ENCODE measurements around the gene USHBP1.
A peak's percentile ranks its signal among the peaks of the same experiment; 100 is the strongest.

The USHBP1 gene

DNA sequence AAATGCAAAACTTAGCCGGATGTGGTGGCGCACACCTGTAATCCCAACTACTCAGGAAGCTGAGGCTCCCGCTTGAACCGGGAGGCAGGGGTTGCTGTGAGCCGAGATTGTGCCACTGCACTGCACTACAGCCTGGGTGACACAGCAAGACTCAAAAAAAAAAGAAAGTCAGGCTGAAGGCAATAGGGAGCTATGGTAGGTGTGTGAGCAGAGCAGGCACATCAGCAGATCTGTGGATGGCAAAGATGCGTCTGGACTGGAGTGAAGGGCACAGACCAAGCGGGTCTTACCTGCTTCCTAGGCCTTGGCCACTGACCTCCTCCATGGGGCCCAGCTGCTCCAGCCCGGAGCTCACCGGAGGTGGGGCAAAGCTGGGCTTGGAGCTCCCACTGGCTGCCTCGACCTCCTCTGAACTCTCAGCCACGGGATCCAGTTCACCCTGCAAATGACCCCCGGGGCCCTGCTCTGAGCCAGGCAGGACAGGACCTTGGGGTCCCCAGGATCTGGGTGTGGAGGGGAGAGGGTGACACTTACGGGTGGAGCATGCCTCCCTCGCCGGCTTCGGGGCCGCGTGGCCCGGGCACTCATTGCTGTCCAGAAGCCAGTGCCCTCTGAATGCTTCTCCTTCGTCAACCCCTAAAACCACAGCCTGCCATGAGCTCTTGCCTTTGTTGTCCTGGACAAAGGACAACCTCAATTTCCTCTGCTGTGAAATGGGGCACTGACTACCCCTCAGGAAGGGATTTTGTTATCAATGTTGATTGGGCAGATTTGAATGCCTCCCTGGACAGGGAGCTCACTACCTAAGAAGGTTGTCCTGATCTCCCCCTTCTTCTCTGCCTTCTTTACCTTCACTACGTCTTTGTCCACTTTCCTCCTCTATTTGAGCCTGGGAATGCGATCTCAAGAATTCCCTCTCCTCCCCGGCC lies 569 bp downstream of the USHBP1 start:
- DNase-seq (ENCODE audit: low read depth) = no peak

- no peak for DNase-seq (ENCODE audit: low read depth)
Measured at GRCh38 chr19:17262557-17262956, 2.0 kb downstream of the USHBP1 start.

DNA sequence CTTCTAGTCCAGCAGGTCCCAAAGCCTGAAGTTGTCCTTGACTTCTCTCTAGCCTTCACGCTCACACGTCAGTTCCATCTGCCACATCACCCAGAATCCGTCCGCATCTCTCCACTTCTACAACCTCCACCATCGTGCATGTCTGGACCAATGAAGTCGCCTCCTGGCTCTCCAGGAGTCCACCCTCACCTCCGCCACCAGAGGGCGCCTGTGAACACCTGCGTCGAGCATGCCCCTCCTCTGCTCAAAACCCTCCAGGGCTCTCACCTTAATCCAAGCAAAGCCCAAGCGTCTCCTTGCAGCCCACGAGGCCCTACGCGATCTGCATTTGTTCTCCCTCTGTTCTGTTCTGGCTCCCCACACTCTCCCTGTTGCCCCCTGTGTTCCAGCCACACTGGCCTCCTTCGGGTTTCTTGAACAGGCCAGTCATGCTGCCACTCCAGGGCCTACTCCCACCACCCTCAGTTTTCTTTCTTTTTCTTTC lies 3.7 kb downstream of the USHBP1 start:
- DNase-seq (ENCODE audit: low read depth) = peak; percentile 38

DNA sequence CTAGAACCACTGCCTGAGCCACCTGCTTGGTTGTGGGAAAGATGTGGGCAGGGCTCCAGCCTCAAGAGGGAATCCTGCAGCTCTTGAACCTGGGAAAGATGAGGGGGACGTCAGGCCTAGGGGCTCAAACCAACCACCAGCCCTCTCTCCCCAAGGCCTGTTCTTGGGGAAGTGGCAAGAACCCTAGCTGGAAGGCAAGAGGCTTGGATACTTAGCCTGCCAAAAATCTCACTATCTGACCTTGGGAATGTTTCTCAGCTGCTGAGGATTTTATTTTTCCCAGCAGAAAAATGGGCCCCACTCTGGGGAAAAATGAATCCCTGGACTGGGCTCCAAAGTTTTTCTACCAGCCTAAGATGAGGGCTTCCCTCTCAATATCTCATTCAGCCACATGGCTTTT lies 4.6 kb downstream of the USHBP1 start:
- no peak for DNase-seq (ENCODE audit: low read depth)

GRCh38 chr19:17259118-17259780 lies 5.3 kb downstream of the USHBP1 start:
- no peak for DNase-seq (ENCODE audit: low read depth)

- DNase-seq (ENCODE audit: low read depth) = no peak
Measured at GRCh38 chr19:17256130-17256529, 8.4 kb downstream of the USHBP1 start.

DNA sequence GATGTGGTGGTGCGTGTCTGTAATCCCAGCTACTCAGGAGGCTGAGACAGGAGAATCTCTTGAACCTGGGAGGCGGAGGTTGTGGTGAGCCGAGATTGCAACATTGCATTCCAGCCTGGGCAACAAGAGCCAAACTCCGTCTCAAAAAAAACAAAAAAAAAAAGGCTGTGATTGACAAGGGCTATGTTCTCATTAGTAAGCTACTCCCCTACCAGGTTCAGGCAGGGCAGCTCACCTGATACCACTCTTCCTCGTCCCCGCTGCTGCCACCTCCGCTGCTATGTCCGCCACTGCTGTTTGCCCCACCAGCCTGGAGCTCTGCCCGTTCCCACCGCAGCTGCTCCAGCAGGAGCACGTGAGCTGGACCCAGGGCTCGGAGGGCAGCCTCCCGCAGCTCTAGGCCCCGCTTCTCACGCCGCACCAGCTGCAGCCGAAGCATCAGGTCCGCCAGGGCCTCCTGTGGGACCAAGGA lies 9.4 kb downstream of the USHBP1 start:
- DNase-seq (ENCODE audit: low read depth) = no peak

- no peak for DNase-seq (ENCODE audit: low read depth)
Measured at GRCh38 chr19:17254636-17255035, 9.9 kb downstream of the USHBP1 start.

- no peak for DNase-seq (ENCODE audit: low read depth)
Measured at GRCh38 chr19:17249887-17250548, 14.5 kb downstream of the USHBP1 start.

DNA sequence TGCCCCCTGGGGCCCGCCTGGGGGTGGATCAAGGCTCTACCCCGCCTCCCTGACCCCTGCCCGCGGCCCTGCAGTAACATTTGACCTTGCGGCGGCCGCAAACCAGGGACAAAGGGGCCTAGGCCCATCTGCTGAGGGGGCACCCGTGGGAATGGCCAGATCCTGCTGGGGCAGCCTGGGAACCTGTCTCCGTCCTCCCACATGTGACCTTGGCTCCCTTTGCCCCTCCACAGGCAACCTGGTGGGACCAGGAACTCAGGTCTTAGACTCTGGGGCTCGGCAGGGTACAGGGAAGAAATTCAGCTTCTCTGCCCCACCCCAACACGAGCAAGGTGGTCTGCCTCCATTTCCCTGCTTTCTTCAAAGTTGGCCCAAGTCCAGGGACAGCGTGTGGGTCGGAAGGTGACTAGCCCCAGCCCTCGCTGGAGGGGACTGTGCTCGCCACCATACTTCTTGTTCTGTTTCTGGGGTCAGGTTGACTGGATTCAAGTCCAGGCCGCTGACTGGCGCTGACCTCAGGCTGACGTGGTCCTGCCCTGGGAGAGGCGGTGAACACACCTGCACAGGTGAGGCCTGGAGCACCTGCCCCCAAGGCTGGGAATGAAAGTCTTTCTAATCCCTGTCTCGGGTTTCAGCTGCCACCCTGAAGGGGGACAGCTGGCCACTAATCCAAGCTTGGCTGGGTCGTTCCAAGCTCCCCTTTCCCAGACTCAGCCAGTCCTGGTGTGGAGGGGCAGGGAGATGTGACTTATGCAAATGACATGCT lies 16.4 kb downstream of the USHBP1 start:
- no peak for DNase-seq (ENCODE audit: low read depth)

- no peak for DNase-seq (ENCODE audit: low read depth)
Measured at GRCh38 chr19:17246681-17247425, 17.7 kb downstream of the USHBP1 start.

DNA sequence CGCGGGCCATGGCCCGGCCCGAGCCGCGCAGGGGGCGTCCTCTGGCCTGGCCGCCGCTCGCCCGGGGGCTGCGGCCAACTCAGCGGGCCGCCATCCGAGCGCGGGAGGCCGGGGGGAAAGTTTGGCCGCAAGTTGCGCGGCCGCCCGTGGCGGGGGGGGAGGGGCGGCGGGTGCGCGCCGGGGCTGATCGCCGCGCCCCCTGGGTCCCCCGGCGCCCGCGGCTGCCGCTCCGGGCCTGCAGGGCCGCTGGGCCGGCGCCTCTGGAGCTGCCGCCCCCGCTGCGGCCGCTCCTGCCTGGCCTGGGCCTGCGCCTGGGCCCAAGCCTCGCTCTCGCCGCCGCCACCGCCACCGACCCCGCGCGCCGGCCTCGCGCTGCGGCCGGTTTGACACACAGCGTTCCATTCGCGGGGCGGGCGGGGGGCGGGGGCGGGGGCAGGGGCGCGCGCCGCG lies 19.0 kb downstream of the USHBP1 start, which contains the start of gene NR2F6:
Gene NR2F6, minus strand, starts transcription at position 385 of the 450 bp plus-strand sequence. CDS start 699 bp downstream, outside the sequence.
- no peak for DNase-seq (ENCODE audit: low read depth)

GRCh38 chr19:17244618-17245534 lies 19.7 kb downstream of the USHBP1 start:
- no peak for DNase-seq (ENCODE audit: low read depth)

DNA sequence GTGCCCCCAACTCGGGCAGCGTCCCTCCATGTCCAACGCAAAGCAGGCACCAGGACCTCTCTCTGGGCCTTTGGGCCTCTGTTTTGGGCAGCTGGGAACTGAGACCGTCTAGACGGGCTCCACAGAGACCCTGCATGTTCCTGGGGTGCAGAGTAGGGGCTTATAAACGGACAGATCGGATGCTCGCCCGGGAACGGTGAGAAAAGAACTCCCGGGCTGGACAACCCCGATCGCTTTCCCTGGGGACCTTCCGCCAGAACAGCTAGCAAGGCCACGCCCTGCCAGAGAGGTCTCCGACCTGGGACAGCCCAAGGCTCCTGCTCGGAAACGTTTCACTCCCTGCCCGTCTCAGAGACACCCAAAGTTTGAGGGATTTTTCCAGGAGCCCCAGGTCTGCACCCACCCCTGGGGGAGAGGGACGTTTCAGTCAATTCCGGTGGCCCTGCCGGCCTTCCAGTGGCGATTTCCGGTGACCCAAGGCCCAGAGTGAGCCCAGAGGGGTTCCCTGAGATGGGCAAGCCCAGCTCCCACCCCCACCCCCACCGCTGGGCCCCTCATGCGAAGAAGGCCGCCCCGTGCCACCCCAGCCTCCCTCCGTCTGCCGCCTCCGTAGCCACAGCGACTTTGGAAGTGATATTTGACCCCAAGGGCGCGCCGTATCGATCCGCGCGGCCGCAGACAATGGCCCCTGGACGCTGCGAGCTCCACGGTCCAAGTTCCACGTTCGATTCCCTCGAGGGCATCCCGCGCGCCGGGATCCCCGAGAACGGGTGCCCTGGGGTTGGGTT lies 20.5 kb downstream of the USHBP1 start:
- no peak for DNase-seq (ENCODE audit: low read depth)

DNA sequence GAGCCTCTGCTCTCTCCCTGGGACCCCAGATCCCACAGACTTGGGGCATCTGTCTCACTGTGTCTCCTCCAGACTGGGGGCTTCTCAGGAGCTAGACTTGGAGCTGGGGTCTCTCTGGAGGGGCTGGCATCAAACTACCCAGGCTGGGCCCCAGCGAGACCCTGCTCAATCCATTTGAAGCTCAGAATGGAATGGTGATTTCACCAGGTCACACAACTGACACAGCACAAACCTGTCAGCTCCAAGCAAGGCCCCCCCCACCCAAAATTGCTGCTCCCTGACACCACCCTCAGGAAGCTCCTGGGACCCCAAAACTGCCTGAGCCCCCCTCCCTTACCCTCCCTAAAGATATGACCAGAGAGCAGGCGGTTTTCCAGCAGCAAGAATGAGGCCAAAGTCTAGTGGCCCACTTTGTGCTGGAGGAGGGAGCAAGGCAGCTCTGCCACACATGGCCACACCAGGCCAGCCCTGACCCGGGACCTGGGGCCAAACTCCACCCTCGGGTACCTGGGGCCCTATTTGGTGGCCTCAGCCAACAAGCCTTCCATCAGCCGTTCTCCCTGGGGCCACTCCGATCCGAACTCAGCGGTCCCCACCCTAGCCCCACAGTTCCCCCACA lies 21.2 kb downstream of the USHBP1 start:
- no peak for DNase-seq (ENCODE audit: low read depth)

DNA sequence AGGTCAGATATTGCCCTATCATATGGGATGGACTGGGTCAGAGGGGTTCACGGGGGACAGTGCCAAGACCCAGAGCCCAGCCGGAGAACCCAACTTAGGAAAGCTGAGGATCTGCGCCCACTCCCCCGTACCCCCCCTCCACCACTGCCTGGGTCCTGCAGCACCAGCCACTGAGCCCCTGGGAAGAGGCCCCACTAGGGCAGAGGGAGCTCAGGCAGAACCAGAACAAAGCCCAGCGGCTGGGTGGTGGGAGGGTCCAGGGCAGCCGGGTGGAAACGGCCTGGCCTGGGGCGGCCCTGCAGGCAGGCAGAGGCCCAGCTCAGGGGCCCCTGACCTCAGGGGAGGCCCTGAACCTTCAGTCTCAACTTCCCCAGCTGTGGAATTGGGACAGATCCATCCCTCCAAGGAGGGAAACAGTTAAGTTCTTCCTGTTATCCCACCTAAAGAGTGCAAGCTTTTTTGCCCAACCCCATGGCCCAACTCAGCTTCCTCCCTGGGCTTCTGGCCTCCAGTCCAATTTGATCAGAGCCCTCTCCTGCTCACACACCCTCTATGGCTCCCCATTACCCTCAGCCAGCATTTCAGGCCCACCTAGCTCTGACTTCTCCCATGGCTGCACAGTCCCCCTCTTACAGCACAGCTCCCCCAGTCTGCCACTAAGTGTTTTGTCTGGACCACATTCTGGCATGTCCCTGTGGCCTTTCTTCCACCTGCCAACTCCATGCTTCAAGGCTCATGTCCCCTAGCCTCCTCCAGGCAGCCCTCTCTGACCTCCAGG lies 21.9 kb downstream of the USHBP1 start:
- no peak for DNase-seq (ENCODE audit: low read depth)

DNA sequence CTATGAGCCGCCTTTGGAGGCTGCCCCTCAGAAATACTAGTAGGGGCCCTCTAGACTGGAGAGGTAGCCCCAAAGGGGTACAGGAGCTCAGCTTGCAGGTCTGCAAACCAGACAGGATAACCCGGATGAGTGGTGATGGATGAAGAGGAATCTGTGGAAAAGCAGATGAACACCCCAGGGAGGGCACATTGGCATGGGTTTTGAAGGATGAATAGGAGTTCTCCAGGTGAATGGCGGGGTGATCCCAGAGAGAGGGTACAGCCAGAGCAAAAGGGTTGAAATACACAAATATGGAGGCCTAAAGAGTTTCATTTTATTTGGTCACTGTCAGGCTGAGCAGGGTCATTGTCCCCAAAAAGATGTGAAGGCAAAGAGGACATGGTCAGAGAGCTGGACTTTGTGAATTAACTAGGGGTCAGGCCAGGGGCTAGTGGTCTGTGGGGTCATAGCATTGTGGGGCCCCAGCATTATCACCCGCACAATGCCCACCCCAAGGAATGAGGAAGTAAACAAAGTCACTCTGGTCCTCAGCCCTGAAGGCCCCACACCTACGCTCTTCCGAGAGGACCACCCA lies 23.6 kb downstream of the USHBP1 start:
- DNase-seq (ENCODE audit: low read depth) = no peak
